DOHH2 (cell line): Measurements from ENCODE around the gene EXD3.

ENCODE experiments used
- CTCF ChIP-seq: fragments of 200-600 bp; sonication (generic); IDR thresholded peaks from one replicate; pipeline ENCODE4 v1.5.1; 2014; ENCODE audit warnings: antibody characterized with exemption, mild to moderate bottlenecking, low read depth, low read length; ENCODE audit not compliant: poor library complexity, severe bottlenecking
- EZH2phosphoT487 ChIP-seq: fragments of 200-600 bp; sonication (generic); IDR thresholded peaks from 2 replicates; pipeline ENCODE4 v1.6.1; 2017; ENCODE audit warnings: borderline replicate concordance, mild to moderate bottlenecking, antibody characterized with exemption, low read length, moderate library complexity, mixed read lengths

- no peak for TF ChIP-seq CTCF
- TF ChIP-seq EZH2phosphoT487, result no peak
Measured at GRCh38 chr9:137270929-137271695, 151.8 kb downstream of the EXD3 start.
